Measurements from ENCODE around the gene ERG28.

GRCh38 chr14:75625034-75625433 is 35.6 kb downstream of the ERG28 start:
- no peak for TF ChIP-seq CTCF (conservative IDR thresholded peaks at IDR 0.05; ENCODE audit: low read depth in 2 of 2)
- no peak for TF ChIP-seq EZH2phosphoT487 (IDR thresholded peaks at IDR 0.05; ENCODE audit: unreplicated experiment)
- no peak for TF ChIP-seq ZNF114 (CRISPR knock-in tag; IDR thresholded peaks at IDR 0.05)
- TF ChIP-seq EZH2 (IDR thresholded peaks at IDR 0.05; ENCODE audit: low read depth, unreplicated experiment), result no peak
- TF ChIP-seq NANOG (IDR thresholded peaks at IDR 0.05; ENCODE audit: borderline replicate concordance), result no peak
- TF ChIP-seq CREB1 (CRISPR knock-in tag; IDR thresholded peaks at IDR 0.05; ENCODE audit: low read depth), result no peak
- no peak for TF ChIP-seq REST (IDR thresholded peaks at IDR 0.05; ENCODE audit: unreplicated experiment)
- TF ChIP-seq POLR2AphosphoS5 (IDR thresholded peaks at IDR 0.05; ENCODE audit: low read depth), result no peak
- no peak for TF ChIP-seq STAT1 (IDR thresholded peaks at IDR 0.05; ENCODE audit: unreplicated experiment)
- no peak for TF ChIP-seq JUNB (IDR thresholded peaks at IDR 0.05; ENCODE audit: unreplicated experiment)
- TF ChIP-seq ZNF331 (CRISPR knock-in tag; IDR thresholded peaks at IDR 0.05; ENCODE audit: low read depth), result no peak
- TF ChIP-seq ZNF462 (CRISPR knock-in tag; IDR thresholded peaks at IDR 0.05), result no peak

Measured in GM23338 (cell line).